Measurements from ENCODE around the gene QKI. TPM values are rescaled to one million over a fixed set of nuclear protein-coding genes. Genes with fewer than 3 reads are reported as not detected.

Gene QKI
- total and polyA plus RNA-seq, 2 donors (not counting 1 experiment from before 2014, with no cell fraction given), result 129 to 224 TPM

- peaks cover 8% of the 10 kb centered on the region for H3K79me2 ChIP-seq (ENCODE audit: control insufficient read depth, insufficient read depth, low read length)
- no peaks in the 10 kb centered on the region for H4K20me1 ChIP-seq (ENCODE audit: control insufficient read depth, extremely low read depth, insufficient read depth, low read length)
- H3K4me2 ChIP-seq (ENCODE audit: extremely low read depth, insufficient read depth, low read length), result no peak overlapping the region
- no peaks in the 10 kb centered on the region for H3K27me3 ChIP-seq (ENCODE audit: control insufficient read depth, insufficient read depth, low read length)
- no peak overlapping the region for H3K4me3 ChIP-seq (replicated peaks in 1 of 4; ENCODE audit: control extremely low read depth in 1 of 4, insufficient read depth in 1 of 4, low read depth in 3 of 4, low read length in 4 of 4)
- TF ChIP-seq CTCF (conservative IDR thresholded peaks at IDR 0.05 in 1 of 2, IDR thresholded peaks at IDR 0.05 in 1 of 2; ENCODE audit: low read depth in 1 of 2, low read length in 2 of 2), result no peak
- no peak for TF ChIP-seq EZH2 (IDR thresholded peaks at IDR 0.05; ENCODE audit: low read length, missing control alignments)
- H3K27ac ChIP-seq (ENCODE audit: insufficient read depth, low read length), result no peak overlapping the region
- no peaks in the 10 kb centered on the region for H3K4me1 ChIP-seq (ENCODE audit: control insufficient read depth, extremely low read depth, insufficient read depth, low read length)
- H3K9me3 ChIP-seq (ENCODE audit: control insufficient read depth, insufficient read depth, low read depth, low read length), result no peaks in the 10 kb centered on the region
- H3K9ac ChIP-seq (ENCODE audit: insufficient read depth, low read length), result no peak overlapping the region
- DNase-seq (ENCODE audit: low read depth in 2 of 2), result peak in 1 of 2 donors; percentile 29
- H2AFZ ChIP-seq (ENCODE audit: low read length), result no peak overlapping the region
- H3K36me3 ChIP-seq (ENCODE audit: control insufficient read depth, insufficient read depth, low read length), result peaks cover 4% of the 10 kb centered on the region
Observed at GRCh38 chr6:163563318-163563717, 148.8 kb downstream of the QKI start.

- no peaks in the 10 kb centered on the region for H3K4me1 ChIP-seq (ENCODE audit: control insufficient read depth, extremely low read depth, insufficient read depth, low read length)
- H3K9ac ChIP-seq (ENCODE audit: insufficient read depth, low read length), result no peak overlapping the region
- TF ChIP-seq EZH2 (IDR thresholded peaks at IDR 0.05; ENCODE audit: low read length, missing control alignments) (no peak), CTCF (conservative IDR thresholded peaks at IDR 0.05 in 1 of 2, IDR thresholded peaks at IDR 0.05 in 1 of 2; ENCODE audit: low read depth in 1 of 2, low read length in 2 of 2) (no peak)
- no peak overlapping the region for H3K27ac ChIP-seq (ENCODE audit: insufficient read depth, low read length)
- no peaks in the 10 kb centered on the region for H4K20me1 ChIP-seq (ENCODE audit: control insufficient read depth, extremely low read depth, insufficient read depth, low read length)
- H3K27me3 ChIP-seq (ENCODE audit: control insufficient read depth, insufficient read depth, low read length), result no peaks in the 10 kb centered on the region
- H3K9me3 ChIP-seq (ENCODE audit: control insufficient read depth, insufficient read depth, low read depth, low read length), result no peaks in the 10 kb centered on the region
- peaks cover 4% of the 10 kb centered on the region for H3K36me3 ChIP-seq (ENCODE audit: control insufficient read depth, insufficient read depth, low read length)
- no peak overlapping the region for H2AFZ ChIP-seq (ENCODE audit: low read length)
- no peak overlapping the region for H3K4me2 ChIP-seq (ENCODE audit: extremely low read depth, insufficient read depth, low read length)
- H3K4me3 ChIP-seq (replicated peaks in 1 of 4; ENCODE audit: control extremely low read depth in 1 of 4, insufficient read depth in 1 of 4, low read depth in 3 of 4, low read length in 4 of 4), result no peak overlapping the region
- peaks cover 6% of the 10 kb centered on the region for H3K79me2 ChIP-seq (ENCODE audit: control insufficient read depth, insufficient read depth, low read length)
- DNase-seq (ENCODE audit: low read depth in 2 of 2), result no peak
Observed at GRCh38 chr6:163564534-163564933, 150.0 kb downstream of the QKI start.

- H3K9me3 ChIP-seq (ENCODE audit: control insufficient read depth, insufficient read depth, low read depth, low read length), result no peaks in the 10 kb centered on the region
- DNase-seq (ENCODE audit: low read depth in 2 of 2), result peak; percentile 25 to 55
- H3K9ac ChIP-seq (ENCODE audit: insufficient read depth, low read length), result no peak overlapping the region
- peaks cover 6% of the 10 kb centered on the region for H3K79me2 ChIP-seq (ENCODE audit: control insufficient read depth, insufficient read depth, low read length)
- no peaks in the 10 kb centered on the region for H4K20me1 ChIP-seq (ENCODE audit: control insufficient read depth, extremely low read depth, insufficient read depth, low read length)
- no peaks in the 10 kb centered on the region for H3K4me1 ChIP-seq (ENCODE audit: control insufficient read depth, extremely low read depth, insufficient read depth, low read length)
- no peak overlapping the region for H2AFZ ChIP-seq (ENCODE audit: low read length)
- TF ChIP-seq CTCF (conservative IDR thresholded peaks at IDR 0.05 in 1 of 2, IDR thresholded peaks at IDR 0.05 in 1 of 2; ENCODE audit: low read depth in 1 of 2, low read length in 2 of 2), result no peak
- no peak for TF ChIP-seq EZH2 (IDR thresholded peaks at IDR 0.05; ENCODE audit: low read length, missing control alignments)
- H3K27ac ChIP-seq (ENCODE audit: insufficient read depth, low read length), result no peak overlapping the region
- H3K4me3 ChIP-seq (replicated peaks in 1 of 4; ENCODE audit: control extremely low read depth in 1 of 4, insufficient read depth in 1 of 4, low read depth in 3 of 4, low read length in 4 of 4), result no peak overlapping the region
- no peak overlapping the region for H3K4me2 ChIP-seq (ENCODE audit: extremely low read depth, insufficient read depth, low read length)
- H3K27me3 ChIP-seq (ENCODE audit: control insufficient read depth, insufficient read depth, low read length), result no peaks in the 10 kb centered on the region
- peaks cover 4% of the 10 kb centered on the region for H3K36me3 ChIP-seq (ENCODE audit: control insufficient read depth, insufficient read depth, low read length)
Observed at GRCh38 chr6:163565140-163565539, 150.6 kb downstream of the QKI start.
